Stimulated activated CD4-positive, alpha-beta T cell treated with anti-CD3 and anti-CD28 coated beads, Interleukin-12 subunit alpha, Interleukin-12 subunit beta, amount 100 ng/mL, for 48 hours (primary cell): Measurements from ENCODE around the gene VPS54.
"Not testable (repeated sequence)": the region's sequence is repeated elsewhere in the genome, so short reads cannot be mapped to it uniquely, and the experiment has no call there.

Source experiments
- DNase-seq, 3 donors: peaks; one replicate each; pipeline ENCODE4 v3.0.0-alpha.2; 2020; ENCODE audit warnings: low read depth in 2 of 3, low spot score in 1 of 3

The VPS54 gene

GRCh38 chr2:63994329-63995070, 24.7 kb downstream of the VPS54 start:
- DNase-seq = not testable (repeated sequence)

- no peak for DNase-seq
These were observed 25.4 kb downstream of the VPS54 start for GRCh38 chr2:63993871-63994270.

- DNase-seq = not testable (repeated sequence)
These were observed 26.1 kb downstream of the VPS54 start for GRCh38 chr2:63993130-63993584.

- no peak for DNase-seq
These were observed 27.1 kb downstream of the VPS54 start for GRCh38 chr2:63992061-63992685.

- DNase-seq = not testable (repeated sequence)
These were observed 27.8 kb downstream of the VPS54 start for GRCh38 chr2:63991173-63991999.

GRCh38 chr2:63990072-63990471, 29.2 kb downstream of the VPS54 start:
- DNase-seq = no peak

GRCh38 chr2:63988842-63989436, 30.3 kb downstream of the VPS54 start:
- DNase-seq = not testable (repeated sequence)

- DNase-seq = no peak
These were observed 34.4 kb downstream of the VPS54 start for GRCh38 chr2:63984606-63985359.

- DNase-seq = no peak
These were observed 35.1 kb downstream of the VPS54 start for GRCh38 chr2:63983986-63984605.

GRCh38 chr2:63982335-63982734, 36.9 kb downstream of the VPS54 start:
- no peak for DNase-seq

- DNase-seq = no peak
These were observed 37.5 kb downstream of the VPS54 start for GRCh38 chr2:63981702-63982103.

GRCh38 chr2:63980794-63981193, 38.4 kb downstream of the VPS54 start:
- no peak for DNase-seq

GRCh38 chr2:63977904-63978303, 41.3 kb downstream of the VPS54 start:
- peak in 1 of 3 donors; percentile 9 for DNase-seq

GRCh38 chr2:63976125-63976510, 43.1 kb downstream of the VPS54 start:
- no peak for DNase-seq

GRCh38 chr2:63975437-63976124, 43.6 kb downstream of the VPS54 start:
- DNase-seq = peak in 2 of 3 donors; percentile 10 to 11

GRCh38 chr2:63975036-63975435, 44.2 kb downstream of the VPS54 start:
- not testable (repeated sequence) for DNase-seq

GRCh38 chr2:63962186-63962585, 57.0 kb downstream of the VPS54 start:
- no peak for DNase-seq

- DNase-seq = no peak
These were observed 68.8 kb downstream of the VPS54 start for GRCh38 chr2:63950414-63950813.

GRCh38 chr2:63942788-63943187, 76.4 kb downstream of the VPS54 start:
- no peak for DNase-seq

- DNase-seq = not testable (repeated sequence)
These were observed 87.1 kb downstream of the VPS54 start for GRCh38 chr2:63932104-63932503.
